HAP-1 (cell line): ENCODE results near the gene OGDHL.
"Not testable (repeated sequence)": the region's sequence is repeated elsewhere in the genome, so short reads cannot be mapped to it uniquely, and the experiment has no call there.

Experiments
- DNase-seq, 2 experiments: peaks; one replicate each; pipeline ENCODE4 v3.0.0-alpha.2; 2016 to 2020; ENCODE audit warnings: low spot score in 2 of 2
- H3K27me3 ChIP-seq: fragments of 250-450 bp; sonication (Bioruptor Pico); 2 replicates; pipeline ENCODE4 v1.5.1; 2020; ENCODE audit warnings: low read depth, mild to moderate bottlenecking, moderate library complexity
- H3K36me3 ChIP-seq: fragments of 250-450 bp; sonication (Bioruptor Pico); replicated peaks from 2 replicates; pipeline ENCODE4 v1.5.1; 2020; ENCODE audit warnings: mild to moderate bottlenecking
- H3K4me1 ChIP-seq: fragments of 250-450 bp; sonication (Bioruptor Pico); 2 replicates; pipeline ENCODE4 v1.5.1; 2020; ENCODE audit warnings: mild to moderate bottlenecking
- H3K4me3 ChIP-seq: fragments of 250-450 bp; sonication (Bioruptor Pico); 2 replicates; pipeline ENCODE4 v1.5.1; 2020; ENCODE audit warnings: mild to moderate bottlenecking, moderate library complexity
- H3K9me3 ChIP-seq: fragments of 250-450 bp; sonication (Bioruptor Pico); 2 replicates; pipeline ENCODE4 v1.5.1; 2020; ENCODE audit warnings: mild to moderate bottlenecking, moderate library complexity
- in situ Hi-C: fragments of 300-500 bp; cut with MboI; formaldehyde crosslinking; loops from 3 replicates; pipeline ENCODE4 v1.14.3; 2020; ENCODE audit warnings: low sequenced_read_pairs, inconsistent platforms, mixed read lengths

The OGDHL gene

GRCh38 chr10:49741108-49741995, 20.8 kb downstream of the OGDHL start:
- in situ Hi-C loops = no loop called here
- Histone ChIP-seq H3K4me3 (no peak overlapping the region), H3K27me3 (no peaks in the 10 kb centered on the region), H3K9me3 (no peaks in the 10 kb centered on the region), H3K4me1 (no peaks in the 10 kb centered on the region), H3K36me3 (peaks cover 13% of the 10 kb centered on the region)
- no peak for DNase-seq

- Histone ChIP-seq H3K27me3 (no peaks in the 10 kb centered on the region), H3K4me3 (no peak overlapping the region), H3K4me1 (no peaks in the 10 kb centered on the region), H3K9me3 (no peaks in the 10 kb centered on the region), H3K36me3 (peaks cover 8% of the 10 kb centered on the region)
- in situ Hi-C loops = no loop called here
- no peak for DNase-seq
Measured at GRCh38 chr10:49740346-49741107, 21.6 kb downstream of the OGDHL start.

GRCh38 chr10:49739426-49739825, 22.7 kb downstream of the OGDHL start:
- no peak for DNase-seq
- no peaks in the 10 kb centered on the region for H3K4me1 ChIP-seq
- H3K4me3 ChIP-seq = no peak overlapping the region
- H3K9me3 ChIP-seq = no peaks in the 10 kb centered on the region
- no peaks in the 10 kb centered on the region for H3K27me3 ChIP-seq
- peaks cover 4% of the 10 kb centered on the region for H3K36me3 ChIP-seq
- in situ Hi-C loops = no loop called here

GRCh38 chr10:49738616-49739360, 23.3 kb downstream of the OGDHL start:
- no peaks in the 10 kb centered on the region for H3K27me3 ChIP-seq
- no peaks in the 10 kb centered on the region for H3K4me1 ChIP-seq
- DNase-seq = no peak
- H3K36me3 ChIP-seq = peaks cover 4% of the 10 kb centered on the region
- no peaks in the 10 kb centered on the region for H3K9me3 ChIP-seq
- H3K4me3 ChIP-seq = no peak overlapping the region
- in situ Hi-C loops = no loop called here

- no peak overlapping the region for H3K4me3 ChIP-seq
- no peak for DNase-seq
- peaks cover 2% of the 10 kb centered on the region for H3K36me3 ChIP-seq
- in situ Hi-C loops = no loop called here
- H3K4me1 ChIP-seq = no peaks in the 10 kb centered on the region
- H3K9me3 ChIP-seq = no peaks in the 10 kb centered on the region
- no peaks in the 10 kb centered on the region for H3K27me3 ChIP-seq
Measured at GRCh38 chr10:49737474-49738201, 24.5 kb downstream of the OGDHL start.

- H3K4me3 ChIP-seq = no peak overlapping the region
- DNase-seq = no peak
- no peaks in the 10 kb centered on the region for H3K27me3 ChIP-seq
- no peaks in the 10 kb centered on the region for H3K9me3 ChIP-seq
- no peaks in the 10 kb centered on the region; the same call in 1 of the 2 replicates for H3K36me3 ChIP-seq
- H3K4me1 ChIP-seq = no peaks in the 10 kb centered on the region
- in situ Hi-C loops = no loop called here
Measured at GRCh38 chr10:49736564-49737113, 25.5 kb downstream of the OGDHL start.

GRCh38 chr10:49735848-49736563, 26.1 kb downstream of the OGDHL start:
- Histone ChIP-seq H3K36me3 (no peaks in the 10 kb centered on the region; the same call in 1 of the 2 replicates), H3K27me3 (no peaks in the 10 kb centered on the region), H3K4me1 (no peaks in the 10 kb centered on the region), H3K9me3 (no peaks in the 10 kb centered on the region), H3K4me3 (no peak overlapping the region)
- in situ Hi-C loops = no loop called here
- no peak for DNase-seq

GRCh38 chr10:49735161-49735560, 27.0 kb downstream of the OGDHL start:
- no peaks in the 10 kb centered on the region for H3K4me1 ChIP-seq
- no peak overlapping the region for H3K4me3 ChIP-seq
- H3K9me3 ChIP-seq = no peaks in the 10 kb centered on the region
- no peak for DNase-seq
- H3K27me3 ChIP-seq = no peaks in the 10 kb centered on the region
- H3K36me3 ChIP-seq = no peaks in the 10 kb centered on the region; the same call in 1 of the 2 replicates
- in situ Hi-C loops = no loop called here

- Histone ChIP-seq H3K36me3 (no peaks in the 10 kb centered on the region; the same call in 1 of the 2 replicates), H3K4me1 (no peaks in the 10 kb centered on the region), H3K27me3 (no peaks in the 10 kb centered on the region), H3K4me3 (no peak overlapping the region), H3K9me3 (no peaks in the 10 kb centered on the region)
- no peak for DNase-seq
- in situ Hi-C loops = no loop called here
Measured at GRCh38 chr10:49734676-49735075, 27.4 kb downstream of the OGDHL start.

- no peaks in the 10 kb centered on the region; the same call in 1 of the 2 replicates for H3K36me3 ChIP-seq
- no peaks in the 10 kb centered on the region for H3K4me1 ChIP-seq
- no peaks in the 10 kb centered on the region for H3K27me3 ChIP-seq
- H3K9me3 ChIP-seq = no peaks in the 10 kb centered on the region
- no peak overlapping the region for H3K4me3 ChIP-seq
- in situ Hi-C loops = no loop called here
- DNase-seq = no peak
Measured at GRCh38 chr10:49733866-49734265, 28.3 kb downstream of the OGDHL start.

GRCh38 chr10:49726593-49726992, 35.5 kb downstream of the OGDHL start:
- no peak overlapping the region for H3K4me3 ChIP-seq
- no peaks in the 10 kb centered on the region for H3K27me3 ChIP-seq
- no peaks in the 10 kb centered on the region for H3K4me1 ChIP-seq
- H3K9me3 ChIP-seq = no peaks in the 10 kb centered on the region; the same call in 1 of the 2 replicates
- in situ Hi-C loops = no loop called here
- DNase-seq = no peak
- no peaks in the 10 kb centered on the region for H3K36me3 ChIP-seq

GRCh38 chr10:49715157-49715556, 47.0 kb downstream of the OGDHL start:
- H3K4me1 ChIP-seq, in situ Hi-C loops: not testable (repeated sequence)

More at GRCh38 chr10:49715157-49715556, 47.0 kb downstream of the OGDHL start:
- H3K27me3 ChIP-seq, H3K36me3 ChIP-seq, H3K4me3 ChIP-seq, DNase-seq, H3K9me3 ChIP-seq: not testable (repeated sequence)
